GM19240 (cell line): ENCODE measurements around the gene KXD1.
"Not testable (repeated sequence)": the region's sequence is repeated elsewhere in the genome, so short reads cannot be mapped to it uniquely, and the experiment has no call there.

Source experiments
- DNase-seq: peaks from one replicate; pipeline ENCODE4 v3.0.0; 2011; ENCODE audit warnings: low spot score; ENCODE audit not compliant: insufficient read length

KXD1 gene

GRCh38 chr19:18600692-18601397 lies 43.2 kb downstream of the KXD1 start:
- DNase-seq = not testable (repeated sequence)

DNA sequence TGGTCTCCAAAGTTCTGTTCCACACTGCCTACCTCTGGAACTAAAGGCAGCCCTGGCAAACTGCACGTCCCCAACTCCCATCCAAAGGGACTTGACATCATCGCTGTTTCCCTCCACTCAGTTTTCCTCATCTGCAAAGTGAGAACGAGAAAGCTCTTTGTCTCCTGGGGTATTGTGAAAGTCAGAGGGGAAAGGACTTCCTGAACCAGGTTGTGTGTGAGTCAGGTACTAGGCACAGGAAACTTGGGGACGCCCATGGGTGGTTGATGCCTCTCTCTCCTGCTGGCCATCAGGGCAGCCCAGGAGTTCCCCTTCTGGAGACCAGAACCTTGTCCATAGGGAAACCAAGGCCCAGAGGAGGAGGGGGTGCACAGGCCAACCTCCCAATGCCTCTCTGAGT lies 44.2 kb downstream of the KXD1 start:
- no peak for DNase-seq

DNA sequence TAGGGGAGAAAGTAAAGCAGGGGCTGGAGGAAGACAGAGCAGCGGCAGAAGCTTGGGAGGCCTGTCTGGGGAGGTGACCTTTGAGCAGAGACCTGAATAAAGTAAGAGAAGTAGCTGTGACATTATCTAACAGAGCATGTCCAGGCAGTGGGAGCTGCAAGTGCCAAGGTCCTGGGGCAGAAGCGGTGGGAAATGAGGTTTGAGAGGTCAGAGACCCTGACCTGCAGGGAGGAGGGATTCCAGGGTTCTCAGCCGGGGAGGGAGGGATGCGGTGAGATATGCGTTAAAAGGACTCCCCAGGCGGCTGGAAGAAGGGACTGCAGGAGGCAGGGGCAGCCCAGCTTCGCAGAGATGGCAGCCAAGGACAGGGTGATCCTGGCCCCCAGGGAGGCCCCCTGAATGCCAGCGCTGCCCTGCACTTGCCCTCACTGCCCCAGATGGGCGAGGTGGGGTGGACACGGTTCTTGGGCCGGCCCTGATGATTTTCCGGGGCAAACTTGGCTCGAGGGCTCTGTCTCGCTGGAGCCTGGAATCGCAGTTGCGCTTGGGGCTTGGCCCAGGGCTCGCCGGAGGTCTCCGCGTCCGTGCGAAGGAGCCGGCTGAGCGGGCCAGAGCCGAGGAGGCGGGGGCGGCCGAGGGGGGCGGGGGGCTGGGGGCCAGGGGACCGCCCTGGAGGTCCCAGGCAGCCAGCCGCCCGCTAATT lies 45.7 kb downstream of the KXD1 start:
- no peak for DNase-seq

- no peak for DNase-seq
These were observed 46.5 kb downstream of the KXD1 start for GRCh38 chr19:18603958-18604819.

DNA sequence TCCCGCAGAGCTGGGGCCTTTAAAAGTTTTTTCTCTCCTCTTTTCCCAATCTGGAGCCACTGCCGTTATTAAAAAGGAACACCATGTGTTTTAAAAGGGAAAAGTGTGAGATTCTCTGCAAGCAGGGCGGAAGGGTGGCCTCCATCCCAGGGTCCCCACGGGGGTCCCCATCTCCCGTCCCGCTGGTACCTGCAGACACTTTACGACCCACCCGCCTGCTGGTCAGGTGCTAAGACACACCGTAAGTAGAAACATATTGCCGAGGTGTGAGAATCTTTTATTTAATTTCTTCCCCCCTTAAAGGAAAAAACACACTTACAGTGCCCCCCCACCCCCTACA lies 47.1 kb downstream of the KXD1 start:
- DNase-seq = no peak

GRCh38 chr19:18605196-18605545 lies 47.5 kb downstream of the KXD1 start:
- no peak for DNase-seq

DNA sequence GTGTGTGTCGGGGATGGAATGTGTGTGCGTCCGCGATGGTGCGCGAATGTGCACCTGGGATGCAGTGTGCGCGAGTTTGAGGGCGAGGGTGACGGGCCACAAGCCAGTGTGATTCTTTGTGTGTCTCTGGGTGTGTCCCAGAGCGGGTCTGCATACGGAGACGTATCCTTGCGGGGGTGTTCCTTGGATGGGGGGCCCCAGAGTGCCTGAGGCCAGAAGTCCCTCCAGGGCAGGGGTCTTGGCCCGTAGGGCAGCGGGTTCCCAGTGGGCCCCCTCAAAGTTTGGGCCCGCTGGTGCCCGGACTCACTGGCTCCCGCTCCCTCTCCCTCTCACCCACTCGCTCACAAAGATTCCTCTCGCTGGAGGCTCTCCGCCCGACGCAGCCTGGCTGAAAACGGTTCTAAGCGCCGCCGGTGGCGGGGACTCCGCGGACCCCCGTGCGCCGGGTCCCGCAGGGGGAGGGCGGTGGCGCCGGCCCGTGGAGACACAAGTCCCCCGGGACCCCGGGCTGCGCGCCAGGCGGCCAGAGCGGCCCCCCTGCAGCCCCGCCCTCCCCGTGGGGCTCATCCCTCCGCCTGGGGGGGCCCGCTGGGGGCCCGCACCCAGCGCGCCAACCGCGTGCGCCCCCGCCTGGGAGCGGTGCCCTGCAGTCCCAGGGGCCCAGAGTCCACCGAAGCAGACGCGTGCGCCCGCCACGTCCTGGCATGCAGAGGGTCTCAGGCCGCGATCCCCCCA lies 48.0 kb downstream of the KXD1 start:
- no peak for DNase-seq

GRCh38 chr19:18606281-18607225 lies 48.9 kb downstream of the KXD1 start, which contains the start of gene CRLF1:
Gene CRLF1, minus strand, starts transcription at chr19:18606799. Its CDS starts 143 bp downstream, at chr19:18606656.
- DNase-seq = no peak

- DNase-seq = no peak
These were observed 49.8 kb downstream of the KXD1 start for GRCh38 chr19:18607226-18608101.

- no peak for DNase-seq
These were observed 50.6 kb downstream of the KXD1 start for GRCh38 chr19:18608102-18608804.

- no peak for DNase-seq
These were observed 51.4 kb downstream of the KXD1 start for GRCh38 chr19:18608805-18609716.

DNA sequence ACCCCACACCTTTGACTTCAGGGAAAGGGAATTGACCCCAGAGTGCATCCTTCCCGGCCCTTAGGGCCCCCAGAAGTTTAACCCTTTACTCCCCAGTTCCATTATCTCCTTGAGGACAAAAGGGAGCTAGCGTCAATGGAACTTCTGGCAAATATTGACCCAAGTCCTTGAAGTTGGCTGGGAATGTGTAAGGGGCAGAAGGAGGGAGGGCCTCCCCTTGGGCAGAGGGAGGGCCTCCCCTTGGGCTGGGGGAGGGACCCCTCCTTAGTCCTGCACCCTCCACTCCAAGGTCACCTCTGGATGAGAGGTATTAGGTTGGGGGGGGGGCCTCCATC lies 52.0 kb downstream of the KXD1 start:
- DNase-seq = no peak

DNA sequence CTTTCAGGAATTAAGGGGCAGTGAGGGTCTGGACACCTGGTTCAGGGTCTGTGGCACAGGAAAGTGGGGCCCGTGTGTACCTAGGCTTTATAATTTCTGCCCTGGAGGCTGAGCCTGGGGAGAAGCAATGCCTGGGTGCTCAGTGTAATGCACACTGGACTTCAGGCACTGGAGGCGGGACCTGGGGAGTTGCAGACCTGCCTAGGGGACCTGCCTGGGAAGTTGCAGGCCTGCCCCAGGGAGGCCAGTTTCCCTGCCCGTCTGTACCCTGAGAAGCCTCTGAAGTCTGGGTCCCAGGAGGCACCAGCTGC lies 52.5 kb downstream of the KXD1 start:
- DNase-seq = no peak

- no peak for DNase-seq
These were observed 53.1 kb downstream of the KXD1 start for GRCh38 chr19:18610556-18611326.

DNA sequence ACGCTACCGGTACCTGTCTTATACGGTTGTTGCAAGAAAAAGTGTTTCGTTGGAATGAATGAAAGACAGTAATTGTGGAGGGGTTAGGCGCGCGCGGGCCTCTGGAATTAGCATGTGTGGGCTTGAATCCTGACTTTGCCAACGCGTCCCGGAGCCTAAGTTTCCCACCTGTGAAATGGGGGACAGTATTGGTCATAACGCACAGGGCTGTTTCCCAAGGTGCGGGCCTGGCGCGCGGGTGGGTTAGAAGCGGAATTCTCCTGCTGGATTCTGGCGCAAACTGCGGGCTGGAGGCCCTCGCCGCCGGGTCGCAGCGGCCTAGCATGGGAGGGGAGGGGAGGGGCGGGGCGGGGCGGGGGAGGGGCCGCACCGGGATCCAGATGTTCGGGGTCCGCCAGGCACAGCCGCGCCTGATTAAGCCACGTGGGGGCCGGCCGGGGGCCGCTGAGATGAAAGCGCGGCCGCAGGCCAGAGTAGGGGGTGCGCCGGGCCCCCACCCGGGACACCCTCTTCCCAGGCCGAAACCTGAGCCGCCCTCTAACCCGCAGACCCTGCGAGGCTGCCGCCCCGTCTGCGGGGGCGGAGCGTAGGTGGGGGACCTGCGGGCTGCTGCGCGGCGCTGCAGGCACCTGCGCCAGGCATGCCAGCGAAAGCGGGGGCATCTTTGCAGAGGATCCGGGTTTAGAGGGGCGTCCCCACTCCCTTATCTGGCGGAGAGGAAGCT lies 53.8 kb downstream of the KXD1 start:
- no peak for DNase-seq

- DNase-seq = no peak
These were observed 54.5 kb downstream of the KXD1 start for GRCh38 chr19:18612051-18612771.
